GM23248 (cell line): ENCODE results near the gene CRAT.

Experiments used
- EZH2 ChIP-seq: fragments of 200-600 bp; sonication (generic); IDR thresholded peaks from 2 replicates; pipeline ENCODE4 v1.6.1; 2018; ENCODE audit warnings: antibody characterized with exemption, mild to moderate bottlenecking; ENCODE audit not compliant: insufficient read depth, poor library complexity, severe bottlenecking
- EZH2phosphoT487 ChIP-seq: fragments of 200-600 bp; sonication (generic); IDR thresholded peaks from 2 replicates; pipeline ENCODE4 v1.6.1; 2018; ENCODE audit warnings: antibody characterized with exemption, moderate library complexity, mild to moderate bottlenecking, low read depth; ENCODE audit not compliant: insufficient read depth

DNA sequence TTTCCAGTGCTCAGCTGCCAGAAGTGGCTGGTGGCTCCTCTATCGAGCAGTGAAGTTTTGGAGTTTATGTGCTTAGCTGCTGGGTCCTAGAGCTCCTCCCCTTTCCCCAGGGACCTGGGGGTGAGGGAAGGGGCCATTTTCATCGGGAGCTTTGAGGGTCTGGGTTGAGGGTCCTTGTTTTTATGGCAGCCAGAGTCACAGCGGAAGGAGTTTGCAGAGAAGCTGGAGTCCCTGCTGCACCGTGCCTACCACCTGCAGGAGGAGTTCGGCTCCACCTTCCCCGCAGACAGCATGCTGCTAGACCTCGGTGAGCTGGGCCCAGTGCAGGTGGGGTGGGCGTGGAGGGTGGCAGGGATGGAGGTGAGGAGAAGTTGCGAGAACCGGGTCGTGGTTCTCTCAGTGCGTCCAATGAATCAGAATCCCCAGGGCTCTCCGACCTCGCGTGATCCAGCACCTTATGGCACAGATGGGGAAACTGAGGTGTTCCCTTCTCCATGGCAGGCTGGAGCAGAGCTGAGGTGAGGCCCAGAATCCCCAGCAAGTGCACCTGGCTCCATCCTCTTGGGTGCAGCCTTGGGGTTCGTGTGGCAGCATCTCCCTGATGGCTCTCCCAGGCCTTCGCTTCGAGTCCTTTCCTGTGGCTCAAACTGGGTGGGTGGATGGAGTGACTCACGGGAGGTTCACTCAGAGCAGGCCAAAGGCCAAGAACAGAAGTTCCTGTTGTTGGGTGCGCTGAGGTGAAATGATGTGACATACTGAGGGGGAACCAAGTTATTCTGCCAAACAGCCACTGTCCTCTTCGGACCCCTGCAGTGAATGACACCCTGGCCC lies 51.4 kb downstream of the CRAT start:
- TF ChIP-seq EZH2 (no peak), EZH2phosphoT487 (no peak)
